AG20443 (cell line): ENCODE results near the gene RPP30.
A peak's percentile ranks its signal among the peaks of the same experiment; 100 is the strongest.

Experiments used
- DNase-seq: peaks from one replicate; pipeline ENCODE4 v3.0.0; 2012; ENCODE audit warnings: low spot score, mixed read lengths

The RPP30 gene

GRCh38 chr10:90871766-90872647 lies at the start of gene RPP30:
Gene RPP30 (plus strand): TSS chr10:90871974. CDS start chr10:90871987, 13 bp downstream.
- peak; percentile 97 for DNase-seq

- no peak for DNase-seq
Measured at GRCh38 chr10:90822508-90822907, 49.3 kb upstream of the RPP30 start.

DNA sequence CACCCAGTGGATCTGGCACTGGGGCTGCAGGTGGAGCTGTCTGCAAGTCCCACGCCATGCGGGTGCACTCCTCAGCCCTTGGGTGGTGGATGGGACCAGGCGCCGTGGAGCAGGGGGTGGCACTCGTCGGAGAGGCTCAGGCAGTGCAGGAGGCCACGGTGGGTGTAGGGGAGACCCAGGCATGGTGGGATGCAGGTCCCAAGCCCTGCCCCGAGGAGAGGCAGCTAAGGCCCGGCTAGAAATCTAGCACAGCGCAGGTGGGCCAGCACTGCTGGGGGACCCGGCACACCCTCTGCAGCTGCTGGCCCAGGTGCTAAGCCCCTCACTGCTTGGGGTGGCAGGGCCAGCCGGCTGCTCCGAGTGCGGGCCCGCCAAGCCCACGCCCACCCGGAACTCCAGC lies 39.7 kb upstream of the RPP30 start:
- no peak for DNase-seq

GRCh38 chr10:90834326-90834725 lies 37.4 kb upstream of the RPP30 start:
- no peak for DNase-seq

DNA sequence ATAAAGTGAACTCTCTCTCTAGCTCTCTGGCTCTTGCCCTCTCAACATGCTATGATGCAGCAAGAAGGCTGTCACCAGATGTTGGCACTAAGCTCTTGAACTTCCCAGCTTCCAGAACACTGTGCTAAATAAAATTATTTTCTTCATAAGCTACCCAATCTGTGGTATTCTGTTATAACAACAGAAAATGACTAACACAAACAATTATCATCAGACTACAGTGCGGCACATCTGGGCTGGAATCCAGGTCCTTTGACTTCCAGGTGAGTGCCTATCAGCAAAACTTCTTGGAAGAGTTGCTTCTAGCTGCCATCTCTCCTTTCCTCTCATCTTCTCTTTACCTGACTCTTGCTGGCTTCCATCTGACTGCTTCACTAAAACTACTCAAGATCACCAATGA lies 34.3 kb upstream of the RPP30 start:
- no peak for DNase-seq

DNA sequence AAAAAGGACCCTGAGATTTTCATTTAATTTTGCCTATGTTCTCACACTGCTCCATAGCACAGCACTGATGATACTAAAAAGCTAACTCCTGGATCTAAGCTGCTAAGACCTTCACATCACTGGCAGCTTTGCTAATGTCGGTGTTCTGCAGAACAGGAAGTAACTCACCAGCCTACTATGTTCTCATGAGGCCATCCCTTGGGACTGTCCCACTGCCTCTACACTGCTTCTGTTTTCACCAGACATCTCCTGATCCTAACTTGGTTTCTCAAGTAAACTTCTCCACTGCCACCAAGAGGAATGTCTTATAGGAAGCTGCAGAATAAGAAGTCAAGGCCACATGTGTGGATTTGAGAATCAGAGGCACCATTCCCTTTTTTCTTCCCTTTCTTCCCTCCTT lies 29.0 kb upstream of the RPP30 start:
- DNase-seq = no peak

DNA sequence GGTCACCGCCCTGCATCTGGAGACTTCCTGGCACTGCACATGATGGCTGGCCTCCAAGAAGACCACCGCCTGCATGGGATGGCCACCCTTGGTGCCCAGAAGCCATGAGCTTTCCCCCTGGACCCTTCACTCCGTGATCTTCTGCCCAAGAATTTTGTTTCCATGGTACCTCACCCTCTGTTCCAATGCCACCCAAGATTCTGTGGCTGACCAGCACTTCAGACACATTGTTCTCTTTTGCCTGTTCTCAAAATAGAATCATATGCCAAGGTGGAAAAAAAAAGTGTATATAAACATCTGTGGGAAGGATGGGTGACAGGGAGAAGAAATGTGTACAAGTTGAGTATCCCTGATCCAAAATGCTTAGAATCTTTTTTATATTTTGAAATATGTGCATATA lies 26.0 kb upstream of the RPP30 start:
- DNase-seq = no peak

GRCh38 chr10:90846746-90847145 lies 25.0 kb upstream of the RPP30 start:
- DNase-seq = no peak

DNA sequence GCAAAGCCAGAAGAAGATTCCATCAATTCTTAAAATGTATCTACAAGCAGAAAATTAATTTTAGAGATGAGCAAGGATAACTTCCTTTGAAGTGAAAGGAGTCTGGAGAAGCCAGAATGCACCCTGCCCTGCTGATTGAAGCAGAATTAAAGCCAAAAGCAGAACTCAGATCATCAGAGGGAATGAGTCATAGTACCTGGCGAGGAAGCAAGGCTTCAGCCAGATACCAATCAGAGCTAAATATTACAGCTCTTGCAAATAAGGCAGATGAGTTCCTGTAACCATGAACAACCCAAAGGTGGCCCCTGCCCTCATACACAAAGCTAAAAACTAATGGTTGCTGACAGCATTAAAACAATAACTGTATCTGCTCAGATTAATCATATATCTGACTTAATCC lies 24.3 kb upstream of the RPP30 start:
- DNase-seq = peak; percentile 26

DNA sequence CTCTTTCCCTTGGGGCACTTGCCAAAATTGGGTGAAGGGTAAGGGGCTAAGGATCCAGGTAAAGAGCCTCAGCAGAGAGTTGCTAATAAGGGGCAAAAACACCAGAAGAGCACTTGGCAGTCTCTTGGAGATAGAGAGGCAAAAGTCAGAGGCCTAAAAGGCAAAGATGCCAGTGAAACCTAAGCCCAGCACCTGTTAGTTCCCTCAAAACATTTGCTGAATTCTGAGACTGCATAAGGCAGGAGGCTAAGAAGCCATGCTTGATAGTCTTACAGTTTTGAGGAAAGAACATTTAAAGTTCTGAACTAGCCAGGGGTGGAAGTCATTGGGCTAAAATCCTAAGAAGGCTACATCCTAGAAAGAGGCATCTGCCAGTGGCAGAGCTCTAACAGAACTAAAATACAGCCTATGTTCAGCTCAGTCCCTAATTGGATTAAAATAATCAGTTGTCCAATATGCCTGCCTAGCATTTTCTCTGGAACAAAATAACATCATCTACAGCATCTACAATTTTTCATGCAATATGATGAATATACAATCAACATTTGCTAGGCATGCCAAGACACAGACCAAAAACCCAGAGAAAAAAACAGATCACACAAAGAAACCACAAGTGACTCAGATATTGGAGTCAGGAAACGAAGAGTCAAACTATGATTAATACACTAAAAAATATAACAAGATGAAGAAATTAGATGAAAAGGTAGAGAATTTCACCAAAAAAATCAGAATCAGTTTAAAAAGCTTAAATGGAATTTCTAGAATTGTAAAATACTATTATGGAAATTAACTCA lies 21.6 kb upstream of the RPP30 start:
- DNase-seq = no peak

GRCh38 chr10:90855126-90855525 lies 16.6 kb upstream of the RPP30 start:
- DNase-seq = no peak

DNA sequence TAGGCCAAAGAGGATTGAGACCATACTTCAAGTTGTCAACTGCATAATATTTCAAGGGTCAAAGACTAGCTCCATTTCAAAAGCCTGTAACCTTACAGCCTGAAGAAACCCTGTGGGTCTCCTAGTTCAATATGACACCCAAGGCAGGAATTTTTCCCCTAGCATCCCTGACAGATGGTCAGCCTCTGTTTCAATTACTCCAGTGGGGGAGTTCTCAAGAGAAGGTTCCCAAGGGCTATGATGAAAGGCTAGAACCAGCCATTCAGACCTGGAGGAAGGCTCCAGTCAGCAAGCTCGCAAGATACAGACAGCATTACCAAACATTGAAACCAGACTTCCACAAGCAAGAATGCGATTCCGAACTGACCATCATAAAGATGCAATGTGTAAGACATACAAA lies 15.5 kb upstream of the RPP30 start:
- DNase-seq = no peak

DNA sequence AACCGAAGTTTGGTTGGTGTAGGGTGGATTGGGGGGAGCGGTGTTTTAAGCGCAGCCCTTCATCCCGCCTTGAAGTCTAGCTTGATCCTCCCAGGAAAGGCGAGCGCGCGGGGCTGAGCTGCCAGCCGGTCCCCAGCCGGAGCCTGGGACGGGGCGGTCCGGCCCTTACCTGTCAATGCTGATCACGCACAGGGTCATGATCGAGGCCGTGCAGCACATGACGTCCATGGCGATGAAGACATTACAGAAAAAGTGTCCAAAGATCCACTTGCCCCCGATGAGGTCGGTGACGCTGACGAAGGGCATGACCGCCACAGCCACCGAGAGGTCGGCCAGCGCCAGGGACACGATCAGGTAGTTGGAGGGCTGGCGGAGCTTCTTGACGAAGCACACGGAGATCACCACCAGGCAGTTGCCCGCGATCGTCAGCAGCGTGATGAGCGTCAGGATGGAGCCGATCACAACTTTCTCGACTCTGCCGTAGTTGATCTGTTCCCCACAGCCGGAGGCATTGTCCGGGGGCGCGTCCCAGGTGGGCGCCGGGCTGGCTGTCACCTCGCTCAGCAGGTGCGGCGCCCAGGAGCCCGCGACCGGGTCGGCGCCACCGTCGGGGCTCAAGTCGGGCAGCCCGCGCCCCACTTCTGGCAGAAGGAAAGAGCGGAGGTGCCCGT lies 14.7 kb upstream of the RPP30 start:
- no peak for DNase-seq

DNA sequence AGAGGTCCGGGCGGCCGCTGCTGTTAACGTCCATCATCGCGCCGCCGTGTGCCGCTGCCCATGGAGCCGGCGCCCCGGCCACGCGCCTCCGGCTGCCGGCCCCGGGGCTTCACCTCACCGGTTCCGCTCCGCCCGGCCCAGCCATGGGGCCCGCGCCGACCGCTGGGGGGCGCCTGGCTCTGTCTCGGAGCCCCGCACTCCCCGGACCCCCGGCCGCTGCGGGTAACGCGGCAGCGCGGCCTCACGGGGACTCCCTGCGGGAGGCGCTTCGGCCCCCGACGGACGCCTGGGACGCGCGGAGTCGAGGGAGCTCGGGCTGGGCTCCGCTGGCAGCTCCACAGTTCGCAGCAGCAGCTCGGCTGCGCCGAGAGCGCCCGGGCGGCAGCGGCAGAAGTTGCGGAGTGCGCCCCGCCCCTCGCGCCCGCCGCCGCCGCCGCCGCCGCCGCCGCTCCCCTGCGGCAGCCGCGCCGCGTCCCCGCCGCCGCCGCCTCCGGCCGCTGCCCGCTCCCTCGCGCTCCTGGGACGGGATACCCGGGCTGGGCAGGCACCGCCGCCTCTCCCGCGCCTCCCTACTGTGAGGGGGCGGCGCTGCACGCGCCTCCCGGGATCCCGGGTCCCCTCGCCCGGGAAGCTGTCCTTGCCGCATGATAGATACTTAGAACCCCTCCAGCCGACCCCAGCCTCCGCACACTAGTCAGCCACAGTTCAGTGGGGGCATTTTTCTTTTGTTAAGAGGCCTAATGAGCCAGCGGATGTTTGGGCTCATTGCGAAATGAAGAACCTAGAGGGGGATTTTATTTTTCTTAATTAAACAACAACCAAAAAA lies 13.9 kb upstream of the RPP30 start, which contains the start of gene HTR7:
Gene HTR7, minus strand, starts transcription at position 405 of the 826 bp plus-strand sequence. Its CDS starts 368 bp downstream, at position 37.
- peak; percentile 87 for DNase-seq

- DNase-seq = no peak
Measured at GRCh38 chr10:90858461-90858968, 13.3 kb upstream of the RPP30 start.

DNA sequence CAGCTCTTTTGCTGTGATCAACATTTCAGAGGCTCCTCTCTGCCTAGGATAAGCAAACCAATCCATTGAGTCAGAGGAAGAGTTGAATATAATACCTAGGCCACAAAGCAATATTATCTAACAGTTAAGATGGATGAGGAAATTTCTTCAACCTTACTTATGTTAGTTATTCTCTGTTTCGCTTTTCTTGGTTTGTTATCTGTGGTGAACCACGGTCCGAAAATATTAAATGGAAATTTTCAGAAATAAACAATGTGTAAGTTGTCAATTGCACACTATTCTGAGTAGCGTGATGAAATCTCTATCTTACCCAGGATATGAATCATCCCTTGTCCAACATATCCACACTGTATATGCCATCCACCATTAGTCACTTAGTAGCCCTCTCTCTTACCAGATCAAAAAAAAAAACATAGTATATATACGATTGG lies 12.4 kb upstream of the RPP30 start:
- no peak for DNase-seq

DNA sequence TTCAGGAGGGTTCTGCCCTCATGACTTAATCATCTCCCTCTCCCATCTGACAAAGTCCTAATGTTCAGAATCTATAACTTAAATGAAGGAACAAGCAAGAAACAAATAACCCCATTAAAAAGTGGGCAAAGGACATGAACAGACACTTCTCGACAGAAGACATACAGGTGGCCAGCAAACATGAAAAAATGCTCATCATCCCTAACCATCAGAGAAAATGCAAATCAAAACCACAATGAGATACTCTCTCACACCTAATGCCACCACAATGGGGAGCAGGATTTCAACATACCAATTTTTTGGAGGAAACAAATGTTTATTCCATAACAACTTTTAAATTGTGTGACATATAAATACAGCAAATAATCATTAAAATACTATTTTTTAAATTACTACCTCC lies 11.0 kb upstream of the RPP30 start:
- no peak for DNase-seq

- DNase-seq = peak; percentile 45
Measured at GRCh38 chr10:90862908-90863514, 8.8 kb upstream of the RPP30 start.

DNA sequence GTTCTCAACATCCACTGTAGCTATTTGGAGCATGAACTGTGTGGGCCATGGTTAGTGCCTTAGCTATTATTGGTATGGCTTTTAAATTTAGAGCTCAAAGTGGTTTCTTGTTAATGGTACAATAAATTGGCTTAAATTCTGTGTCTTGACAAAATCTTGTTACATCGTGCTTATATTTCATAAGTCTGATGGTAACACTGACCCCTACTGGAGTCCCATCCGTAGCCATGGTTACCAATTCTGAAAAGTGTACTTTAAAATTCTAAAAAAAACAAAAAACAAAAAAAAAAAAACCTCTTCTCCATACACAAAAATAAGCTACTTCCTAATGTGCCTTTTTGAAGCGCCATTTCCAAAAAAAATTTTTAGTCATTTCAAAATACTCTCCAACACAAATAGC lies 6.4 kb upstream of the RPP30 start:
- DNase-seq = peak; percentile 43

DNA sequence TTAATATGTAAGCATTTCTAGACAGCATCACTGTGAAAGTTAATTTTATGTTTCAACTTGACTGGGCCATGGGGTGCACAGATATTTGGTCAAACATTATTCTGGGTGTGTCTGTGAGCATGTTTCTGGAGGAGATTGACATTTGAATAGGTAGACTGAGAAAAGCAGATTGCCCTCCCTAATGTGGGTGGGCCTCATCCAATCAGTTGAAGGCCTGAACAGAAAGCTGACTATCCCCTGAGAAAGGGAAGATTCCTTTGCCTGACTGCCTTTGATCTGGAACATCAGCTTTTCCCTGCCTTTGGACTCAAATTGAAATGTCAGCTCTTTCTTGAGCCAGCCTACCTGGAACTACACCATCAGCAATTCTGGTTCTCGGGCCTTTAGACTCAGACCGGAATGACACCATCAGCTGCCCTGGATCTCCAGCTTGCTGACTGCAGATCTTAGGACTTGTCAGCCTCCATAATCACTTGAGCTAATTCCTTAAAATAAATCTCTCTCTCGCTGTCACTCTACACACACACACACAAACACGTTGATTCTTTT lies 5.7 kb upstream of the RPP30 start:
- no peak for DNase-seq
